Large intestine (tissue), 3 donors: ENCODE data around the gene RPS23. TPM values are rescaled to one million over a fixed set of nuclear protein-coding genes. Genes with fewer than 3 reads are reported as not detected.

Experiments
- DNase-seq, 2 donors: peaks; one replicate each; pipeline versions ENCODE4 v3.0.0 to v3.0.0-alpha.2; 2013
- H3K27ac ChIP-seq: one replicate; pipeline ENCODE4 v1.5.1; 2013; ENCODE audit warnings: low read length
- H3K27me3 ChIP-seq: 2 replicates; pipeline ENCODE4 v1.6.1; 2013; ENCODE audit warnings: low read length; ENCODE audit not compliant: control insufficient read depth, insufficient read depth
- H3K36me3 ChIP-seq: 2 replicates; pipeline ENCODE4 v1.6.1; 2013; ENCODE audit warnings: low read length; ENCODE audit not compliant: control insufficient read depth, insufficient read depth
- H3K4me1 ChIP-seq: one replicate; pipeline ENCODE4 v1.6.1; 2013; ENCODE audit warnings: low read length; ENCODE audit not compliant: control insufficient read depth, insufficient read depth
- H3K4me3 ChIP-seq: one replicate; pipeline ENCODE4 v1.5.1; 2013; ENCODE audit warnings: low read length
- H3K9me3 ChIP-seq: one replicate; pipeline ENCODE4 v1.6.1; 2013; ENCODE audit warnings: mild to moderate bottlenecking, low read depth, low read length, moderate library complexity; ENCODE audit not compliant: control insufficient read depth
- WGBS: methylation state at CpG from one replicate; pipeline ENCODE4 v1.1.5; 2013; ENCODE audit warnings: low lambda C conversion rate; ENCODE audit not compliant: insufficient coverage; 5-methylcytosine and 5-hydroxymethylcytosine counted together
- polyA plus RNA-seq: library from polyadenylated mRNA; unstranded; fragments of 120-200 nt; gene quantifications from one replicate; pipeline ENCODE4 v1.2.1, GENCODE V29; 2013

The RPS23 gene
- polyA plus RNA-seq, 1 donor: 4,232 TPM

DNA sequence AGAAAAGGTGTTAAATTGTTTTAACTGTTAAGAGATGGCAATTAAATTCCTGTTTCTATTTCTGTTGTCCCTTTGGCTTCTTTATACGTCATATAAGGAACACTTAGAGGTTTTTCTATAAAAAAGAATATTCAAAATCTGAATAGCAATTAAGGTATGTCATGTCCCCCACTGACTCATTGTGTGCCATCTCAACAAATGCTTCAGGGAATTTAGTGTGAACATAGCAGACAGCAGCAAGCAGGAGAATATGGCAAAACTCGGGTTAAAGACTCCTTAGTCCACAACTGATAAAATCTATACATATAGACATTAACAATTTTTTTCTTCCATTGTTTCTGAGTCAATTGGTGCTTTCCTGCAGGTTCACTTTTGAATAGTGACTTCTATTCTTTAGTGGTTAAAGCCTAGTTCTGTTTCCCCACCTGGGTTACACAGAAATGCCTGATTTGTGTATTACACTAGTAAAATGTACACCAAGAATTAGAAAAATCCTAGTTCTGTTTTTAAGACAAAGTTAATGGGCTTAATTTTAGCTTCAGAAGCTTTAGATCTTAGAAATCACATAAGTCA lies 17.9 kb upstream of the RPS23 start:
- Histone ChIP-seq H3K27me3 (no peaks in the 10 kb centered on the region), H3K36me3 (no peaks in the 10 kb centered on the region), H3K9me3 (no peaks in the 10 kb centered on the region), H3K27ac (no peak overlapping the region), H3K4me1 (no peaks in the 10 kb centered on the region), H3K4me3 (no peak overlapping the region)
- WGBS: 100% methylated on average over 1 of the region's 2 CpGs
- DNase-seq: no peak

DNA sequence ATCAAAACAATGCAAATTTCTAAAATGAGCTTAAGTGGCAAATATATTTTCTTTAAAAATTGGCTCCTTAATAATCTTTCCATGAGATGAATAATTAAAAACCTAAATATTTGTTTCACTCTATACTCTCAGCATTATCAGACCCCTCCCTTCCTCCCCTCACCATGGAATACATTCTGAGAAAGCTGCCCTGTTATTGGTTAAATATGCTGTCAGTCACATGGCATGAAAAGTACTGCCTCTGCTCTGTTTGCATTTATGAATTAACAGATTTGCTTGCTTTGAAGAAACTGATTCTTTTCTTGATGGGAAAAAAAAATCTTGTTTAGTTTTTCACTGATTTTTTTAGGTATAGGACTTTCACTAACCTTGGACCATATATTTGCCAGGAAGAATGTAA lies 17.0 kb upstream of the RPS23 start:
- no peak for DNase-seq
- no peak overlapping the region for H3K27ac ChIP-seq
- no peaks in the 10 kb centered on the region for H3K9me3 ChIP-seq
- H3K36me3 ChIP-seq: no peaks in the 10 kb centered on the region
- no peaks in the 10 kb centered on the region for H3K27me3 ChIP-seq
- H3K4me3 ChIP-seq: no peak overlapping the region
- H3K4me1 ChIP-seq: no peaks in the 10 kb centered on the region

DNA sequence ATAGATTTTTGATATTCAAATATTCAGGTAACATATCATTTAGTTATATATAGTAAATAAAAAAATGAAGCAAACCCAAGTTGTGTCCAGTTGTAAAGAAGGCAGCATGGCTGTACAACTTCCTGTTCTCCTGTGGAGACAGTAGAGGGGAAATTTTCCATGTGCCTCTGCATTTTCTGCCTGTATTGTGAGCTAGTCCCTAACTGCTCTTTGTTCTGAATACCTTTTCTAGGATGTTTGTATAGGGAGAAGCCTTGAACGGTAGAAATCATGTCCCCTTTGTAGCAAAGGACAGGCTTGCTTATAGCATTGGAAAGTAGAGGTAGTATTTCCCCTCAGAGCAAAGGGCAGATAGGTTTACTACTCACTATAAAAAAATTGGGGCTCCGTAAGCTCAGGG lies 13.3 kb upstream of the RPS23 start:
- no peaks in the 10 kb centered on the region for H3K9me3 ChIP-seq
- H3K27ac ChIP-seq: no peak overlapping the region
- WGBS: no CpG with 5 or more reads among the region's 2 CpGs
- no peaks in the 10 kb centered on the region for H3K4me1 ChIP-seq
- H3K4me3 ChIP-seq: no peak overlapping the region
- no peak for DNase-seq
- H3K36me3 ChIP-seq: no peaks in the 10 kb centered on the region
- H3K27me3 ChIP-seq: no peaks in the 10 kb centered on the region

DNA sequence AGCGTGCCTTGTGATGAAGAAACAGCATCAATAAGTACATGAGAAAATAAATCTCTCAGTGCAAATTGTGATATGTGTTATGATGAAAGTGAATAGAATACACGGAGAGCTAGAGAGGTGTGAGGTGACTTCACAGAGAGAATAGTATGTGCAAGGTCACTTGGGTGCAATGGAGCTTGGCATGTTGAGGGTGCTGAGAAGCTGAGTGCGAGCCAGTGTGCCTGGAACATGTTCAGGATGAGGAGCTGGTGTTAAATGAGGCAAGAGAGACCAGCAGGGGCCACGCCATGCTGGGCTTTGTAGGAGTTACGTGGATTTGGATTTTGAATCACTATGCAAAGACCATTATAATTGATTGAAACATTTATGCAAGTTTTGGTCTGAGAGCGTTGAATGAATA lies 12.8 kb upstream of the RPS23 start:
- Histone ChIP-seq H3K4me3 (no peak overlapping the region), H3K4me1 (no peaks in the 10 kb centered on the region), H3K36me3 (no peaks in the 10 kb centered on the region), H3K9me3 (no peaks in the 10 kb centered on the region), H3K27ac (no peak overlapping the region), H3K27me3 (no peaks in the 10 kb centered on the region)
- no peak for DNase-seq
- 100% methylated on average over 2 of the region's 6 CpGs for WGBS

DNA sequence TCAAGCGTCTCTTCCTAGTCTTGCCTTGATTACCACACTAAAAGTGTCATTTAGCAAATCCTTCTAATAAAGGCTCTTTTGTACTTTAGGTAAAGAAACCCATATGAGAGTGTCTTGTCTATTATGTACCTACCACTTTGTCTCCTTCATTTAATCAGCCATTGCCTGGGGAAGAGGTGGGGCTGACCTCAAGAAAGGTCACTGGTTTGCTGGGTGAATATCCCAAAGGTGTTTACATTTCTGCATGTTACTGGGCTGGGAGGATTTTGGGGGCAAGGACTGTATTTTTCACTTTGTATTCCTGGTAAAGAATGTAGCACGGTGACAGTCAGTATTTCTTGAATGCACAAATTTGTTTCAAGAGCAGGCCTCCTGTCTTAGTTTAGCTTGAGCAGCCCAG lies 11.9 kb upstream of the RPS23 start:
- no peaks in the 10 kb centered on the region for H3K27me3 ChIP-seq
- H3K27ac ChIP-seq: no peak overlapping the region
- H3K36me3 ChIP-seq: no peaks in the 10 kb centered on the region
- H3K4me1 ChIP-seq: no peaks in the 10 kb centered on the region
- 60% methylated on average over 1 of the region's 2 CpGs for WGBS
- H3K9me3 ChIP-seq: no peaks in the 10 kb centered on the region
- no peak for DNase-seq
- no peak overlapping the region for H3K4me3 ChIP-seq

DNA sequence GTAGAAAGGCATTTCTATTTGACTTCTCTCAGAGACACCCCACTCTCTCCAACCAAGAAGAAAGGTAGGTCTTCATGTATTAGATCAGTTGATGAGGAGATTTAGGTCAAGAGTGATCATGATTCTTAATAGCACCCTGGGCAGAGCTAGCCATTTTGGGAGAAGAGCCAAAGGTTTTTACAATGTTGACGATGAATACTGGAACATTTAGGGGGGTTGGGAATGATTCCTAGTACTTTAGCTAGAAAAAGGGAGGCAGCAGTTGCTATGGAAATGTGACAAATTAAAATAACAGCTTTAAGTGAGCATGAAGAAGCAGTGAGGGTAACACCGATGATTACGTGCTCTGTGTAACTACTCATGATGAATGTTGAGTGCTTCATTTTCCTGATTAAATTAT lies 9.5 kb upstream of the RPS23 start:
- H3K4me3 ChIP-seq: no peak overlapping the region
- no peaks in the 10 kb centered on the region for H3K36me3 ChIP-seq
- H3K27ac ChIP-seq: no peak overlapping the region
- H3K9me3 ChIP-seq: no peaks in the 10 kb centered on the region
- H3K27me3 ChIP-seq: no peaks in the 10 kb centered on the region
- DNase-seq: no peak
- 60% methylated on average over 1 of the region's 3 CpGs for WGBS
- H3K4me1 ChIP-seq: no peaks in the 10 kb centered on the region

DNA sequence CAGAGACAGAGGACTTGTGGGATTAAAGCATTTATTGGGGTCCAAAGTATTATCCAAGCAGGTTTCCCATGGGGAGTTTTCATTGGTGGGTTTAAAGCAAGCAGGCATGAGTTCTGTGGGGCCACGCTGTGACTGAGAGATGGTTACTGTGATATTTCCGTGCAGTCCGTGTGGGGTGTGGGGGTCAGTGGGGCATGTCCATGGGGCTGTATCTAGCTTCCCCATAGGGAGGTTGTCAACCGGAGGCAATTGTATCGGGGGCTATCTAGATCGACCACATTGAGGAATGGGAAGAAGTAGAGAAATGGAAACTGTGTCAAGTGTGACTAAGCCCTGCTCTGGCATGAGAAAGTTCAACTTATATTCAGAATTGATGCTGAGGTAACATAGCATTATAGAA lies 7.1 kb upstream of the RPS23 start:
- no peaks in the 10 kb centered on the region for H3K4me1 ChIP-seq
- H3K36me3 ChIP-seq: no peaks in the 10 kb centered on the region
- DNase-seq: peak in 1 of 2 donors; percentile 32
- no peak overlapping the region for H3K4me3 ChIP-seq
- H3K27me3 ChIP-seq: no peaks in the 10 kb centered on the region
- no CpG with 5 or more reads among the region's 6 CpGs for WGBS
- H3K27ac ChIP-seq: no peak overlapping the region
- no peaks in the 10 kb centered on the region for H3K9me3 ChIP-seq

DNA sequence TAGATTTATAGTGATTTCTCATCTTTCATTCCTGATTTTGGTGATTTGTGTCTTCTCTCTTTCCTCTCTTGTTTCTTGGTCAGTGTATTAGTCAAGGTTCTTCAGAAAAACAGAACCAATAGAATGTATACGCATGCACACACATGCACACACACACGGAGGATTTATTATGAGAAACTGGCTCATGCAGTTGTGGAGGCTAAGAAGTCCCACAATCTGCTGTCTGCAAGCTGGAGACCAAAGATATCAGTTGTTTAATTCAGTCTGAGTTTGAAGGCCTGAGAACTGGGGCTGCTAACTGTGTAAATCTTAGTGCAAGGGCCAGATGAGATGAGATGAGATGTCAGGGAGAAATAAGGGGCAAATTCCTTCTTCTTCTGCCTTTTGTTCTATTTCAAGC lies 5.7 kb upstream of the RPS23 start:
- Histone ChIP-seq H3K9me3 (no peaks in the 10 kb centered on the region), H3K27ac (no peak overlapping the region), H3K27me3 (no peaks in the 10 kb centered on the region), H3K4me1 (peaks cover 3% of the 10 kb centered on the region), H3K36me3 (no peaks in the 10 kb centered on the region), H3K4me3 (no peak overlapping the region)
- 86% methylated on average over 1 of the region's 2 CpGs for WGBS
- DNase-seq: no peak

DNA sequence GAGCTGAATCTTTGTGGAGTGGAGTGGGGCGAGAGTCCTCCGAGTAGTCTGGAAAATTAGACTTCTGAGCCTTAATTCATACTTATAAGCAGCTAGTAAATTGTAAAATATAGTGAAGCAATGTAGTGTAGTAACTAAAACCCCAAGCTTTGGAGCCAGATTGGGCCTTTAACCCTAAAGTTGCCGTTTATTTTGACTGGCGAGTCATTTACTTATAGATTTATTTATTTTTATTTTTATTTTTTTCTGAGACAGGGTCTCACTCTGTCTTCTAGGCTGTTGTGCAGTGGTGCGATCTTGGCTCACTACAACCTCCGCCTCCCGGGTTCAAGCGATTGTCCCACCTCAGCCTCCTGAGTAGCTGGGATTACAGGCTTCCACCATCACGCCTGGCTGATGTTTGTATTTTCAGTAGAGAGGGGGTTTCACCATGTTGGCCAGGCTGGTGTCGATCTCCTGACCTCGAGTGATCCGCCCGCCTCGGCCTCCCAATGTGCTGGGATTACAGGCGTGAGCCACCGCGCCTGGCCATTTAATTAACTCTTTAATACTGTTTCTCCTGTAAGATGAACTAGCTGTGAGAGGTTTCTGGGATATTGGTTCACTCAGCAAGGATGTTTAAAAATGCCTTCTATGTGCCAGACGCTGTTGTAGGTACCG lies 687 bp upstream of the RPS23 start:
- H3K27me3 ChIP-seq: no peaks in the 10 kb centered on the region

DNA sequence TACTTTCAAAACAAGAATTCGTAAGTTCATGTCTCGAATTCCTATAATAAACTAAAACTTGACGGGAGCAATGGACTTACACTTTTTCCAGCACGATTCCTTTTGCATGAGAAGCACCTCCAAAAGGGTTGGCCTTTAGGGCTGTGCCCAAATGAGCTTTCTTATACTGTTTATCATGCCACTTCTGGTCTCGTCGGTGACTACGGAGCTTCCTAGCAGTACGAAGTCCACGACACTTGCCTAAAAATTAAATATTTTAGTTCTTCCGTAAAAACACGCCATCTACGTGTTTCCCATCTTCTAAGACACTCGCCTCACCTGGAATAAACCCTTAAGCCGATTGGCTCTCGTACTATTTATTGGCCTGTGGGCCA lies 554 bp downstream of the RPS23 start:
- Histone ChIP-seq H3K4me3 (peak overlapping the region; percentile 91), H3K9me3 (peaks cover 4% of the 10 kb centered on the region), H3K27me3 (no peaks in the 10 kb centered on the region), H3K36me3 (peaks cover 29% of the 10 kb centered on the region), H3K27ac (peak overlapping the region; percentile 75), H3K4me1 (peaks cover 9% of the 10 kb centered on the region)
- WGBS: 0% methylated on average over 3 of the region's 15 CpGs
- DNase-seq: no peak

More for the DNA sequence above, 687 bp upstream of the RPS23 start:
- H3K36me3 ChIP-seq: peaks cover 29% of the 10 kb centered on the region
- no peak for DNase-seq
- peak overlapping the region; percentile 91 for H3K4me3 ChIP-seq
- H3K27ac ChIP-seq: peak overlapping the region; percentile 75
- peaks cover 9% of the 10 kb centered on the region for H3K4me1 ChIP-seq
- 50% methylated on average over 4 of the region's 19 CpGs for WGBS
- peaks cover 4% of the 10 kb centered on the region for H3K9me3 ChIP-seq
